HepG2 (cell line): ENCODE results near the gene SLC38A2. TPM values are rescaled to one million over a fixed set of nuclear protein-coding genes. Genes with fewer than 3 reads are reported as not detected.

Source experiments
- ARID5B ChIP-seq: IDR thresholded peaks from 2 replicates; pipeline ENCODE4 v1.4.0; 2020; ENCODE audit warnings: mild to moderate bottlenecking, missing genetic modification reagents
- DR1 ChIP-seq: sonication (generic); formaldehyde crosslinking; IDR thresholded peaks from 2 replicates; pipeline ENCODE4 v1.8.0; 2021; ENCODE audit warnings: mild to moderate bottlenecking, missing genetic modification reagents, inconsistent platforms
- GLMP ChIP-seq: sonication (generic); formaldehyde crosslinking; IDR thresholded peaks from 2 replicates; pipeline ENCODE4 v1.9.0; 2021; ENCODE audit warnings: missing genetic modification reagents, mild to moderate bottlenecking, borderline replicate concordance
- HOXA3 ChIP-seq: sonication (generic); formaldehyde crosslinking; IDR thresholded peaks from 2 replicates; pipeline ENCODE4 v1.5.0; 2020; ENCODE audit warnings: missing genetic modification reagents
- JUN ChIP-seq: sonication (generic); formaldehyde crosslinking; IDR thresholded peaks from 2 replicates; pipeline ENCODE4 v1.4.0; 2020; ENCODE audit warnings: mild to moderate bottlenecking, missing genetic modification reagents
- KLF9 ChIP-seq: IDR thresholded peaks from 2 replicates; pipeline ENCODE4 v1.6.1; 2016; ENCODE audit warnings: low read depth
- KMT2A ChIP-seq: sonication (generic); formaldehyde crosslinking; IDR thresholded peaks from 2 replicates; pipeline ENCODE4 v1.4.0; 2020; ENCODE audit warnings: missing genetic modification reagents
- MIER2 ChIP-seq: IDR thresholded peaks from 2 replicates; pipeline ENCODE4 v1.6.1; 2016; ENCODE audit warnings: missing biosample characterization, missing genetic modification reagents
- PRDM4 ChIP-seq: sonication (generic); formaldehyde crosslinking; IDR thresholded peaks from 2 replicates; pipeline ENCODE4 v1.9.0; 2021; ENCODE audit warnings: missing genetic modification reagents, borderline replicate concordance
- SP5 ChIP-seq: IDR thresholded peaks from 2 replicates; pipeline ENCODE4 v1.6.1; 2016; ENCODE audit warnings: low read depth, borderline replicate concordance
- ZBED4 ChIP-seq: sonication (generic); formaldehyde crosslinking; IDR thresholded peaks from 2 replicates; pipeline ENCODE4 v1.4.0; 2020; ENCODE audit warnings: missing genetic modification reagents, borderline replicate concordance
- ZNF205 ChIP-seq: IDR thresholded peaks from 2 replicates; pipeline ENCODE4 v1.6.1; 2018; ENCODE audit warnings: missing biosample characterization, missing genetic modification reagents
- ZNF263 ChIP-seq: sonication (generic); formaldehyde crosslinking; IDR thresholded peaks from 2 replicates; pipeline ENCODE4 v1.4.0; 2020; ENCODE audit warnings: missing genetic modification reagents
- ZNF343 ChIP-seq: sonication (generic); formaldehyde crosslinking; IDR thresholded peaks from 2 replicates; pipeline ENCODE4 v1.4.0; 2020; ENCODE audit warnings: mild to moderate bottlenecking, missing genetic modification reagents
- ZNF800 ChIP-seq: sonication (generic); formaldehyde crosslinking; IDR thresholded peaks from 2 replicates; pipeline ENCODE4 v1.4.0; 2020; ENCODE audit warnings: missing genetic modification reagents
- ZNF816 ChIP-seq: sonication (generic); formaldehyde crosslinking; IDR thresholded peaks from 2 replicates; pipeline ENCODE4 v1.8.0; 2022; ENCODE audit warnings: missing genetic modification reagents, mild to moderate bottlenecking, borderline replicate concordance
- polyA plus RNA-seq, 8 experiments: library from polyadenylated mRNA; depleted of rRNA in 3 of 8; stranded (reverse) in 7 of 8; unstranded in 1 of 8; fragments of >200 nt; fragmentation: Illumina TruSeq in 4 of 8; extraction: Trizol in 4 of 8; gene quantifications; 2 replicates each; pipeline versions ENCODE4 v1.2.1 to v1.2.3, GENCODE V29; 2011 to 2016; ENCODE audit warnings: low read depth in 4 of 8, missing spikeins in 1 of 8, mixed read lengths in 1 of 8; ENCODE audit not compliant: insufficient read depth in 1 of 8
- total RNA-seq, 5 experiments: library from RNA; depleted of rRNA; stranded (reverse); fragments of >200 nt; fragmentation: Illumina TruSeq; extraction: Trizol; gene quantifications; 2 replicates each; pipeline ENCODE4 v1.2.3, GENCODE V29; 2016; ENCODE audit warnings: low read depth in 1 of 5

Gene SLC38A2
- total and polyA plus RNA-seq, 2 of the 13 experiments (the other 11 are each of a cell fraction or from before 2014, with no cell fraction given) = 368 to 880 TPM

GRCh38 chr12:46382964-46383653 is 10.5 kb upstream of the SLC38A2 start (continued):
- TF ChIP-seq ARID5B (peak; percentile 78), SP5 (CRISPR knock-in tag) (peak; percentile 94), ZNF816 (CRISPR knock-in tag) (0 out of 2 replicates have a peak, but pooled peaks have one; percentile 46), ZBED4 (CRISPR knock-in tag) (no peak), ZNF800 (no peak), KMT2A (CRISPR knock-in tag) (no peak), ZNF263 (CRISPR knock-in tag) (no peak), DR1 (CRISPR knock-in tag) (no peak), ZNF343 (peak; percentile 81; the same call in 1 of the 2 replicates), PRDM4 (CRISPR knock-in tag) (no peak), GLMP (CRISPR knock-in tag) (no peak), JUN (CRISPR knock-in tag) (peak; percentile 24; the same call in 1 of the 2 replicates), KLF9 (no peak), ZNF205 (CRISPR knock-in tag) (peak; percentile 99), MIER2 (CRISPR knock-in tag) (no peak), HOXA3 (CRISPR knock-in tag) (peak; percentile 11)
